B cell (primary cell): ENCODE data around the gene CLEC11A. TPM values are rescaled to one million over a fixed set of nuclear protein-coding genes. Genes with fewer than 3 reads are reported as not detected.
"Not testable (repeated sequence)": the region's sequence is repeated elsewhere in the genome, so short reads cannot be mapped to it uniquely, and the experiment has no call there.

Experiments used
- ATAC-seq: fragments of 200-7000 bp; cut with Tn5 transposase; one replicate; pipeline ENCODE4 v1.10.0; 2021; ENCODE audit warnings: low read depth, mild to moderate bottlenecking, moderate number of reproducible peaks, moderate library complexity
- CTCF ChIA-PET: fragments of 350-600 bp; sonication (Branson Sonifier 250); formaldehyde crosslinking; loops from one replicate; lab custom pipeline; 2021; ENCODE audit warnings: antibody characterized with exemption, inconsistent platforms; lab: Charles Lee
- POLR2A ChIA-PET: fragments of 350-600 bp; sonication (Branson Sonifier 250); formaldehyde crosslinking; loops from one replicate; lab custom pipeline; 2021; ENCODE audit warnings: antibody characterized with exemption; lab: Charles Lee
- DNase-seq: peaks from one replicate; pipeline ENCODE4 v3.0.0; 2013
- H2AFZ ChIP-seq: 2 replicates; pipeline ENCODE4 v1.6.1; 2012; ENCODE audit warnings: mild to moderate bottlenecking, low read depth, low read length; ENCODE audit not compliant: insufficient read depth, poor library complexity, severe bottlenecking
- H3K27ac ChIP-seq, 2 donors: 1 replicate in 1 of 2; 2 replicates in 1 of 2; pipeline ENCODE4 v1.5.1; 2012 to 2013; ENCODE audit warnings: low read length in 2 of 2, mild to moderate bottlenecking in 2 of 2, moderate library complexity in 1 of 2
- H3K27me3 ChIP-seq, 4 experiments: fragments of 200-600 bp in 1 of 4; sonication (generic) in 1 of 4; replicated peaks in 1 of 4; 1 replicate in 2 of 4; 2 replicates in 2 of 4; pipeline versions ENCODE4 v1.6.1 to v1.7.0; 2013 to 2016; ENCODE audit warnings: low read length in 3 of 4, mild to moderate bottlenecking in 2 of 4, mixed read lengths in 1 of 4, moderate library complexity in 1 of 4; ENCODE audit not compliant: insufficient read depth in 4 of 4, control insufficient read depth in 3 of 4; ENCODE audit errors: control extremely low read depth in 1 of 4
- H3K36me3 ChIP-seq, 2 experiments: replicated peaks in 1 of 2; 1 replicate in 1 of 2; 2 replicates in 1 of 2; pipeline versions ENCODE4 v1.6.1 to v1.7.1; 2013; ENCODE audit warnings: low read length in 1 of 2; ENCODE audit not compliant: insufficient read depth in 2 of 2, control insufficient read depth in 1 of 2; ENCODE audit errors: control extremely low read depth in 1 of 2, extremely low read depth in 1 of 2
- H3K4me1 ChIP-seq, 2 donors: fragments of 200-600 bp in 1 of 2; sonication (generic) in 1 of 2; 1 replicate in 1 of 2; 2 replicates in 1 of 2; pipeline versions ENCODE4 v1.5.1 to v1.6.1; 2013 to 2017; ENCODE audit warnings: low read length in 2 of 2; ENCODE audit not compliant: control insufficient read depth in 2 of 2, insufficient read depth in 2 of 2
- H3K4me2 ChIP-seq: replicated peaks from 2 replicates; pipeline ENCODE3; 2012; ENCODE audit warnings: mild to moderate bottlenecking, low read depth, low read length; ENCODE audit not compliant: poor library complexity, severe bottlenecking
- H3K4me3 ChIP-seq, 5 experiments: fragments of 200-600 bp in 1 of 5; sonication (generic) in 1 of 5; 1 replicate in 3 of 5; 2 replicates in 2 of 5; pipeline versions ENCODE4 v1.5.1 to v1.7.0; 2011 to 2016; ENCODE audit warnings: low read length in 4 of 5, mild to moderate bottlenecking in 4 of 5, low read depth in 2 of 5, control low read depth in 1 of 5, moderate library complexity in 1 of 5; ENCODE audit not compliant: insufficient read depth in 1 of 5; ENCODE audit errors: control extremely low read depth in 1 of 5, extremely low read depth in 1 of 5
- H3K79me2 ChIP-seq: fragments of 200-600 bp; sonication (generic); one replicate; pipeline ENCODE4 v1.6.0; 2016; ENCODE audit warnings: low read length; ENCODE audit not compliant: control insufficient read depth, insufficient read depth
- H3K9ac ChIP-seq: fragments of 200-600 bp; sonication (generic); 2 replicates; pipeline ENCODE4 v1.6.1; 2017; ENCODE audit warnings: mild to moderate bottlenecking, low read length, moderate library complexity
- H3K9me3 ChIP-seq, 3 donors: one replicate each; pipeline versions ENCODE4 v1.6.1 to v1.7.1; 2013; ENCODE audit warnings: low read length in 2 of 3; ENCODE audit not compliant: control insufficient read depth in 2 of 3, insufficient read depth in 1 of 3; ENCODE audit errors: control extremely low read depth in 1 of 3
- H4K20me1 ChIP-seq: 2 replicates; pipeline ENCODE4 v1.6.0; 2012; ENCODE audit warnings: mild to moderate bottlenecking, low read length; ENCODE audit not compliant: insufficient read depth, control insufficient read depth, poor library complexity, severe bottlenecking
- H3K27ac Mint-ChIP-seq: one replicate; pipeline ENCODE4 v1.8.0; 2021; ENCODE audit warnings: mixed read lengths
- H3K27me3 Mint-ChIP-seq: one replicate; pipeline ENCODE4 v1.8.0; 2021; ENCODE audit warnings: mixed read lengths
- H3K4me1 Mint-ChIP-seq: one replicate; pipeline ENCODE4 v1.8.0; 2021; ENCODE audit warnings: mixed read lengths
- H3K4me3 Mint-ChIP-seq: one replicate; pipeline ENCODE4 v1.8.0; 2021; ENCODE audit warnings: mixed read lengths
- H3K9me3 Mint-ChIP-seq: one replicate; pipeline ENCODE4 v1.8.0; 2022; ENCODE audit warnings: mixed read lengths; ENCODE audit not compliant: insufficient read depth
- WGBS: methylation state at CpG from one replicate; pipeline ENCODE4 v1.1.5; 2013; ENCODE audit warnings: missing lambda C conversion rate; ENCODE audit not compliant: insufficient coverage; 5-methylcytosine and 5-hydroxymethylcytosine counted together
- intact Hi-C: fragments of 100-400 bp; cut with micrococcal nuclease; formaldehyde crosslinking; loops from one replicate; pipeline ENCODE4 v1.10.0; 2022
- polyA plus RNA-seq: library from polyadenylated mRNA; depleted of rRNA; stranded (reverse); fragments of >200 nt; gene quantifications from 2 replicates; pipeline ENCODE4 v1.2.3, GENCODE V29; 2012
- total RNA-seq, 2 donors: library from RNA; stranded (reverse); fragments of 120-200 nt in 1 of 2; gene quantifications; 1 replicate in 1 of 2; 2 replicates in 1 of 2; pipeline versions ENCODE4 v1.2.3 to v1.2.4, GENCODE V29; 2013 to 2022

The CLEC11A gene
- total and polyA plus RNA-seq, 2 donors (not counting 1 experiment from before 2014, with no cell fraction given) = 0.52 to 1.6 TPM

DNA sequence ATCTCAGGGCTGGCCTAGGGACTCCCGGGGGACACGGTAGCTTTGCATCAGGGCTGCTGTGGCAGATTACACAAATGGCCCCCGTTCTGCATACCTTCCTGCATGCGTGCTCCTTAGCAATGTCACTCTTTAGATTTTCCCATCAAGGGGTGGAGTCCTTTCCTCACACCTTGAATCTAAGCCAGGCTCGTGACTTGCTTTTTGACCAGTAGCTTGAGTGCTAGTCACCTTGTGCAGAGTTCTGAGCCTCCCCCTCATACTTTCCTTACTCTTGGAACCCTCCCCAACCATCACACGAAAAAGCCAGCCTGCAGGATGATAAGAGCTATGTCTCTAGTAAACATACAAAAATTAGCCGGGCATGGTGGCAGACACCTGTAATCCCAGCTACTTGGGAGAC, 50.3 kb downstream of the CLEC11A start:
- H2AFZ ChIP-seq, H3K4me1 Mint-ChIP-seq, H3K4me2 ChIP-seq, POLR2A ChIA-PET, H3K4me1 ChIP-seq, H3K27ac Mint-ChIP-seq, H3K79me2 ChIP-seq, H3K36me3 ChIP-seq, H4K20me1 ChIP-seq, H3K9me3 Mint-ChIP-seq, H3K4me3 Mint-ChIP-seq, CTCF ChIA-PET, intact Hi-C loops, H3K27ac ChIP-seq, DNase-seq, H3K9ac ChIP-seq, H3K4me3 ChIP-seq, ATAC-seq: not testable (repeated sequence)
- H3K9me3 ChIP-seq = peaks cover 0 to 24% (median 2%) of the 10 kb centered on the region in 3 donors
- 69% methylated on average over 3 of the region's 7 CpGs for WGBS
- H3K27me3 ChIP-seq = peaks cover 0 to 26% (median 14%) of the 10 kb centered on the region in 4 experiments
- peaks cover 40% of the 10 kb centered on the region for H3K27me3 Mint-ChIP-seq

Other genes starting within 250 kb of the CLEC11A start
- 81.1 and 88.1 TPM in 2 replicates for gene EMC10, start 246.9 kb upstream of the CLEC11A start, total RNA-seq
- gene EMC10, start 246.9 kb upstream of the CLEC11A start, polyA plus RNA-seq = 51.1 and 54.4 TPM in 2 replicates
- 0.34 and 0.58 TPM in 2 replicates for gene GARIN5A, start 246.5 kb upstream of the CLEC11A start, total RNA-seq
- gene GARIN5A, start 246.5 kb upstream of the CLEC11A start, polyA plus RNA-seq = 0.22 and 0.37 TPM in 2 replicates
- 32.8 TPM in 2 replicates for gene JOSD2, start 212.2 kb upstream of the CLEC11A start, total RNA-seq
- gene JOSD2, start 212.2 kb upstream of the CLEC11A start, polyA plus RNA-seq = 23.9 and 25.0 TPM in 2 replicates
- not detected in 2 replicates for gene ASPDH, start 209.5 kb upstream of the CLEC11A start, total RNA-seq
- gene ASPDH, start 209.5 kb upstream of the CLEC11A start, polyA plus RNA-seq = not detected in 2 replicates
- gene LRRC4B, start 154.9 kb upstream of the CLEC11A start, total RNA-seq = not detected in 2 replicates
- gene LRRC4B, start 154.9 kb upstream of the CLEC11A start, polyA plus RNA-seq = 0.03 TPM in 1 of 2 replicates, not detected in the other
- gene SYT3, start 83.5 kb upstream of the CLEC11A start, total RNA-seq = 0.17 and 0.39 TPM in 2 replicates
- 0.09 TPM in 1 of 2 replicates, not detected in the other for gene SYT3, start 83.5 kb upstream of the CLEC11A start, polyA plus RNA-seq
- gene C19orf81, start 73.9 kb upstream of the CLEC11A start, total RNA-seq = not detected in 2 replicates
- 0.37 TPM in 1 of 2 replicates, not detected in the other for gene C19orf81, start 73.9 kb upstream of the CLEC11A start, polyA plus RNA-seq
- not detected in 2 replicates for gene SHANK1, start 3.6 kb upstream of the CLEC11A start, total RNA-seq
- 0.03 TPM in 1 of 2 replicates, not detected in the other for gene SHANK1, start 3.6 kb upstream of the CLEC11A start, polyA plus RNA-seq
- gene GPR32, start 47.1 kb downstream of the CLEC11A start, total RNA-seq = not detected in 2 replicates
- not detected in 2 replicates for gene GPR32, start 47.1 kb downstream of the CLEC11A start, polyA plus RNA-seq
- not detected in 2 replicates for gene ACP4, start 67.1 kb downstream of the CLEC11A start, total RNA-seq
- not detected in 2 replicates for gene ACP4, start 67.1 kb downstream of the CLEC11A start, polyA plus RNA-seq
- gene KLK1, start 100.4 kb downstream of the CLEC11A start, total RNA-seq = 15.2 and 16.9 TPM in 2 replicates
- gene KLK1, start 100.4 kb downstream of the CLEC11A start, polyA plus RNA-seq = 4.3 and 9.5 TPM in 2 replicates
- gene KLK15, start 110.2 kb downstream of the CLEC11A start, total RNA-seq = not detected in 2 replicates
- 0.07 TPM in 1 of 2 replicates, not detected in the other for gene KLK15, start 110.2 kb downstream of the CLEC11A start, polyA plus RNA-seq
- not detected in 2 replicates for gene KLK3, start 131.6 kb downstream of the CLEC11A start, total RNA-seq
- gene KLK3, start 131.6 kb downstream of the CLEC11A start, polyA plus RNA-seq = not detected in 2 replicates
- 1.7 TPM in 2 replicates for gene KLK2, start 150.1 kb downstream of the CLEC11A start, total RNA-seq
- 0.60 and 1.2 TPM in 2 replicates for gene KLK2, start 150.1 kb downstream of the CLEC11A start, polyA plus RNA-seq
- gene KLK4, start 188.0 kb downstream of the CLEC11A start, total RNA-seq = 0.52 and 1.00 TPM in 2 replicates
- gene KLK4, start 188.0 kb downstream of the CLEC11A start, polyA plus RNA-seq = 0.45 TPM in 1 of 2 replicates, not detected in the other
- not detected in 2 replicates for gene KLK5, start 229.7 kb downstream of the CLEC11A start, total RNA-seq
- gene KLK5, start 229.7 kb downstream of the CLEC11A start, polyA plus RNA-seq = not detected in 2 replicates
- gene KLK6, start 246.2 kb downstream of the CLEC11A start, total RNA-seq = not detected in 2 replicates
- not detected in 2 replicates for gene KLK6, start 246.2 kb downstream of the CLEC11A start, polyA plus RNA-seq